HG03442 (cell line): ENCODE measurements around the gene CREB1.

Experiments used
- ATAC-seq: cut with Tn5 transposase; IDR thresholded peaks from one replicate; pipeline ENCODE4 v1.9.1; 2021; ENCODE audit warnings: mild to moderate bottlenecking, moderate library complexity; ENCODE audit not compliant: unreplicated experiment

CREB1 gene

DNA sequence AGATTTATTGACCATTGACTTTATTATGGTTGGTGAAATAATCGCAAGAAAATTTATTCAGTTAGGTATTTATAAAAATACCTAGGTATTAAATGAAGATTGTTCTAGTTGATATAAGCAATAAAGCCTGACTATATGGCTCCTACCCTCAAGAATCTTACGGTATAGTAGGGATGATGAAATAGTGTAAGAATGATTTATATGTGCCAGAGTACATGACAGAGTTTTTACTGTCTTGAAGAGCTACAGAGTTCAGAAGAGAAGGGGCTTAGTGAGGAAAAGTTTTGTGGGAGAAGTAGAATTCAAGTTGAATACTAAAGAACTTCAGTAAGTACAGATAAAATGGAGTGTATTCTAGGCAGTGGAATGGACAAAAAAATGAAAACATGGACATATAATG, 9.7 kb downstream of the CREB1 start:
- ATAC-seq = no peak

DNA sequence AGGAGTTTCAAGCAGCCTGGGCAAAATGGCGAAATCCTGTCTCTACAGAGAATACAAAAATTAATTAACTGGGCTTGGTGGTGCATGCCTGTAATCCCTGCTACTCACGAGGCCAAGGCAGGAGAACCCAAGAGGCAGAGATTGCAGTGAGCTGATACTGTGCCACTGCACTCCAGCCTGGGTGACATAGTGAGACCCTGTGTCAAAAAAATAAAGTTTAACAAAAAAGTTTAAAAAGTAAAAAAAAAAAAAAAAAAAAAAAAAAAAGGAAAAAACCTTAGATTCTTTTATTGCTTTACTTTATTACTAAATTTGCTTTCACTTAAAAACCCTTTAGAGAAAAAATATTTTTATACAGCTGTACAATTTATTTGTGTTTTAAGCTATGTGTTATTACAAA, 10.7 kb downstream of the CREB1 start:
- ATAC-seq = no peak

- no peak for ATAC-seq
Measured at GRCh38 chr2:207541933-207542332, 12.2 kb downstream of the CREB1 start.

GRCh38 chr2:207543272-207543671, 13.5 kb downstream of the CREB1 start:
- no peak for ATAC-seq

GRCh38 chr2:207546822-207547221, 17.1 kb downstream of the CREB1 start:
- no peak for ATAC-seq

DNA sequence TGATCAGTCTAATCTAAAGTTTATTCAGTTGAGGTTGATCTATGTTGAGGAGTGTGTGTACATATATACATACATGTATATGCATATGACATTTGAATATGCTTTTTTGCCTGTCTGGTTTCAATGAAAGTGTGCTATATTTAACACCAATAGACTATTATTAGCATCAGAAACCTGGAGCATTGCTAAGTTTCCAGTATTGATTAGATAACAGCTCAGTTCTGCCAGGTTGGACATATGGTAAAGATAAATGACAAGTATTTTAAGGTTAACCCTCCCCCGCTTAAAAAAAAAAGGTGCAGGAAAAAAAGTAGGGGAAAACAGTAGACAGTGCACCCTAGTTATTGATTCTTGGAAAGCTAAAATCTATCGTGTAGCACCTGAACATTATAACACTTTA, 19.4 kb downstream of the CREB1 start:
- ATAC-seq = no peak

GRCh38 chr2:207558079-207558491, 28.3 kb downstream of the CREB1 start:
- no peak for ATAC-seq

GRCh38 chr2:207561386-207562080, 31.8 kb downstream of the CREB1 start:
- ATAC-seq = no peak

DNA sequence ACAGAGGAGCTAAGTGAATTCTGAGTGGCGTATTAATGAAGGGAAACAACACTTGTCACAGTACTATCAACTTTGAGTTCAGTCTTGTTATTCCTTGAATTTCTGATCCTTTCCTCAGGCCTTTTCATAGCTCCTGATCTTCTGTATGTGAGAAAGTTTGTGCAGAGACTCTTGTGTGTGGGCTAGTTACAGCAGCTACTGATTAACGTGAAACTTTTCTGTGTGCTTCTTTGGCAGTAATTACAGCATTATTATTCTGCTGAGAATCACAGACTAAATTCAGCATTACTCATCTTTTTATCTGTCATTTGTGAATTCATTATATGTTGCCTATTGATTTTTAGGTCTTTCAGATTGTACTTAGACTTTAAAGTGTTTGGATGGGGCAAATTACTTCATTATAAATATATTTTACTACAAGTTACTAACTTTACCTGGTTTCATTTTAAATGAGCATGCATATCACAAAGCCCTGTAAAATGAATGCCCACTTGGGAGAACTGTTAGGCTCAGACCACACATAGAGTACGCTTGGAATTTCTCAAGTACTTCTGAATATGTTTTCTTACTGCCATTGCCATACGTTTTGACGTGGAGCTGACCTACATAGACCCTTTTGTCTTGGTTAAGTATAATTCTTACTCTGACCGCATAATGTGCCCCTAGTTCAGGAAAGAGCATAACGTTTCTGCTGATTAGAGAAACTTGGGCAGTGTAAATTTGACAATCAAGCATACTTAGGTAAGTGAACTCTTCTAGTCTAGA, 36.2 kb downstream of the CREB1 start:
- no peak for ATAC-seq

GRCh38 chr2:207567671-207568070, 37.9 kb downstream of the CREB1 start:
- no peak for ATAC-seq

DNA sequence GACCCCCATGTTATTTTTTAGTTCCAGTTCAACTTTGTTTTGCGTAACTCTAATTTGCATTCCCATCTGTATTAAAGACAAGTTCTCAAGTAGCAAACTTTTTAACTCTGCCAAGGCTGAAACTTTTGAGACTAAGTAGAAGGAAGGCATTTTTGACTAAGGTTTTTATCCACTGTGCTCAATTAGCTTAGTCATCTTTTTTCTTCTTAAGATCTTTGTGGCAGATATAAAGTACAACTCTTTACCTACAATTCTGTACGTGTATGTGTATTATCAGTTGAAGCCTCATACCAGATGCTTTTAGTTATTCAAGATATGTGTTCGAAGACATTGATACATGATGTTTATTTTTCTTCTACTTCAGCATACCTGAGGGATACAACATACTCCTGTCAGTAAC, 41.6 kb downstream of the CREB1 start:
- no peak for ATAC-seq

DNA sequence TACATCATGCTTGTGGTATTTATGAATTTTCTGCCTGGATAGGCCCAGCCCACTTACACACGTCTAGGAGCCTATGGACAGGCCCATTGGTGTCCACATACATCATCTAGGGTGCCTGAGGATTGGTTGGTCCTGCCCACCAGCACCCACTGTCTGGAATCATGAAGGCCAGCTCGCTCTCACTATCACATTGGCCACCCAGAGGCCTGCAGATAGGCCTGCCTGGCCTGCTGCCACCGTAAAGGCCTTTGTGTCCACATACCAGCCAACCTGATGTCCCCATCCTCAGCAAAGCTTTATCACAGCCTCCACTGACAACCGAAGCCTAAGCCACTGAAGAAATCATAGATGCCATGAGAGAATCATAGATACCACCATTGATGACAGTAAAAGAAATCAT, 55.2 kb downstream of the CREB1 start:
- no peak for ATAC-seq

DNA sequence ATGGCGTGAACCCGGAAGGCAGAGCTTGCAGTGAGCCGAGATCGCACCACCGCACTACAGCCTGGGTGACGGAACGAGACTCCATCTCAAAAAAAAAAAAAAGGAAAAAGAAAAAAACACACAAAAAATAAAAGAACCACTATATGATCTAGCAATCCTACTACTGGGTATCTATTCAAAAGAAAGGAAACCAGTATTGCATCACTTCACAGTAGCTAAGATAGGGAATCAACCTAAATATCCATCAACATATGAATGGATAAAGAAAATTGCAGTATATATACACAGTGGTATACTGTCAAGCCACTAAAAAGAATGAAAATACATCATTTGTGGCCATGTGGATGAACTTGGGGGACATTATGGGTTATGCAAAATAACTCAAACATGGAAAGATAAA, 57.5 kb downstream of the CREB1 start:
- no peak for ATAC-seq

- ATAC-seq = no peak
Measured at GRCh38 chr2:207589143-207589542, 59.4 kb downstream of the CREB1 start.

DNA sequence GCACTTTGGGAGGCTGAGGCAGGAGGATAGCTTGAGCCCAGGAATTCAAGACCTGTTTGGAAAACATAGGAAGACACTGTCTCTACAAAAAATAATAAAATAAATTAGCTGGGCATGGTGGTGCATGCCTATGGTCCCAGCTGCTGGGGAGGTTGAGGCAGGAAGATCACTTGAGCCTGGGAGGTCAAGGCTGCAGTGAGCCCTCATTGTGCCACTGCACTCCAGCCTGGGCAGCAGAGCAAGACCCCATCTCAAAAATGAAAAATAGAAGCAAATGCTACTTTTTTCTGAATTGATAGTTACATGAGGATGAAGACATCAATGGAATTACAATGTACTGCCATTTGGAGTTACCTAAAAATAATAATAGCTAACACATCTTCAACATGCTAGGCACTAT, 63.5 kb downstream of the CREB1 start:
- ATAC-seq = no peak

GRCh38 chr2:207594264-207594663, 64.5 kb downstream of the CREB1 start:
- ATAC-seq = no peak

GRCh38 chr2:207594731-207595130, 65.0 kb downstream of the CREB1 start:
- no peak for ATAC-seq

GRCh38 chr2:207599636-207600035, 69.9 kb downstream of the CREB1 start:
- ATAC-seq = no peak

GRCh38 chr2:207600231-207600630, 70.5 kb downstream of the CREB1 start:
- no peak for ATAC-seq

DNA sequence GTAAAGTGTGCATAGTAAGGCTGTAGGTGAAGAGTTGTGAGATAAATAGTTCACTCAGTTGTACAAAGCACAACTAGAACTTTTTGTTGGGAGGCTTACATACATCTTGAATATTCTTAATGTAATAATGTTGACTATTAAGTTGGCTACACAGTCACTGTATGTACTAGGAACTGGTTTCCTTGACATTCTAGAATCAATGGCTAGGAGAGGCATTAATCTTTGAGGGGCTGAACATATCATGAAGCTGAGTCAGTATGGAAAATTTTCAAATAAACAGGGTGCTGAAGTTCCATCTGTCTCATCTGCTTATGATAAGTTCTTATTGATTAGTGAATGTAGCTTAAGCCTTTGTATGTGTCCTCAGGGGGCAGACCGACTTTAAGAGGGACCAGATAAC, 72.0 kb downstream of the CREB1 start:
- ATAC-seq = no peak

DNA sequence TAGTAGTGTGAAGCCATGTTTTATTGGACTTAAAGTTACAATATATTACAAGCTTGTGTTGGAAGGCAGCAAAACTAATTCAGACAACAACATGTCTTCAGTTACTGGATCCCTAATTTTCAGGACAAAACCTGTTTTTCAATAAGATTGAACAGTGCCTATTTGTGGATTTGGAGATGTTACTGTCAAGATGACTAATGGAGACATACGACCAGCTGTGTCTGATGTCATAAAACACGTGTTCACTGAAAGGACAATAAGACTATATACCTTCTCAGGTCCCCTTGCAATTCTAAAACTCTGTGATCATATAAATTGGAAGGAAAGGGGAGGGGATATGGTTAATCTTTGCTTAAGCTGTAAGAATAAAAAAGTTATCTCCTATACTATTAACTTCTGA, 73.7 kb downstream of the CREB1 start:
- no peak for ATAC-seq

DNA sequence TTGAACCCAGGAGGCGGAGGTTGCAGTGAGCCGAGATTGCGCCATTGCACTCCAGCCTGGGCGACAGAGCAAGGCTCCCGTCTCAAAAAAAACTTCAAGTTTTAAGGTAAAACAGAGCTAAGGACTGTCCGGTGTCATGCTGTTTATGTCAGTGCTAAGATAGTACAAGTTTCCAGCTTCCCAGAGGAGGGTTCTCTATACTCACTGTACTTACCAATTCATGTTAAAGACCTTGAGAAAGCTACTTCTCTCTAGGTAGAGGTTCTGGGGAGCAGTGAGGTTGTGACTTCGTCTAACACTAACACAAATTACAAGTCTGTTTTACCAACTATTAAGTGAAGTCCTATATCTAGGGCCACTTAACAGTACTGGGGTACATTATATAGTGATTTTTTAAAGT, 76.6 kb downstream of the CREB1 start:
- ATAC-seq = no peak

GRCh38 chr2:207606829-207607228, 77.1 kb downstream of the CREB1 start:
- ATAC-seq = no peak
